Thyroid gland (tissue), 4 donors: Measurements from ENCODE around the gene ATP6V0B.

ENCODE experiments used
- CTCF ChIP-seq, 6 experiments: fragments of 200-600 bp in 3 of 6; fragments of 450-650 bp in 3 of 6; sonication (generic) in 3 of 6; IDR thresholded peaks; one replicate each; pipeline ENCODE4 v1.5.1; 2016 to 2019; ENCODE audit warnings: antibody characterized with exemption in 6 of 6, mild to moderate bottlenecking in 2 of 6, inconsistent platforms in 1 of 6, moderate library complexity in 1 of 6
- POLR2A ChIP-seq, 2 donors: fragments of 450-650 bp; IDR thresholded peaks; one replicate each; pipeline ENCODE4 v1.6.1; 2017; ENCODE audit warnings: antibody characterized with exemption in 2 of 2, mild to moderate bottlenecking in 2 of 2, moderate library complexity in 1 of 2

GRCh38 chr1:43990271-43991199, 15.8 kb downstream of the ATP6V0B start:
- TF ChIP-seq POLR2A (IDR thresholded peaks at IDR 0.05), result no peak
- no peak for TF ChIP-seq CTCF (IDR thresholded peaks at IDR 0.05)
